T-helper 1 cell treated with Interleukin-12 subunit alpha and Interleukin-12 subunit beta and Interleukin-4 antibody, amounts not matched to agents 30 ng/mL and 1 ng/mL, for 36 hours (primary cell): ENCODE data around the gene MINK1. TPM values are rescaled to one million over a fixed set of nuclear protein-coding genes. Genes with fewer than 3 reads are reported as not detected.
"Not testable (repeated sequence)": the region's sequence is repeated elsewhere in the genome, so short reads cannot be mapped to it uniquely, and the experiment has no call there.

Source experiments
- intact Hi-C: fragments of 100-400 bp; cut with micrococcal nuclease; formaldehyde crosslinking; loops from one replicate; pipeline ENCODE4 v1.15.1; 2024
- total RNA-seq: library from RNA; stranded (reverse); gene quantifications from 2 replicates; pipeline ENCODE4 v1.2.3, GENCODE V29; 2022

Gene MINK1
- total RNA-seq, 1 donor from 2014 or later, result 115 TPM

DNA sequence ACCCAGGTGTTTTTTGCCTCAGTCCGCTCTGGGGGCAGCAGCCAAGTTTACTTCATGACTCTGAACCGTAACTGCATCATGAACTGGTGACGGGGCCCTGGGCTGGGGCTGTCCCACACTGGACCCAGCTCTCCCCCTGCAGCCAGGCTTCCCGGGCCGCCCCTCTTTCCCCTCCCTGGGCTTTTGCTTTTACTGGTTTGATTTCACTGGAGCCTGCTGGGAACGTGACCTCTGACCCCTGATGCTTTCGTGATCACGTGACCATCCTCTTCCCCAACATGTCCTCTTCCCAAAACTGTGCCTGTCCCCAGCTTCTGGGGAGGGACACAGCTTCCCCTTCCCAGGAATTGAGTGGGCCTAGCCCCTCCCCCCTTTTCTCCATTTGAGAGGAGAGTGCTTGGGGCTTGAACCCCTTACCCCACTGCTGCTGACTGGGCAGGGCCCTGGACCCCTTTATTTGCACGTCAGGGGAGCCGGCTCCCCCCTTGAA, 64.1 kb downstream of the MINK1 start:
- intact Hi-C loops, result loop anchor here (5.0 kb wide), 1 partner anchor 65 kb away; the partner anchor contains the start of gene MINK1

DNA sequence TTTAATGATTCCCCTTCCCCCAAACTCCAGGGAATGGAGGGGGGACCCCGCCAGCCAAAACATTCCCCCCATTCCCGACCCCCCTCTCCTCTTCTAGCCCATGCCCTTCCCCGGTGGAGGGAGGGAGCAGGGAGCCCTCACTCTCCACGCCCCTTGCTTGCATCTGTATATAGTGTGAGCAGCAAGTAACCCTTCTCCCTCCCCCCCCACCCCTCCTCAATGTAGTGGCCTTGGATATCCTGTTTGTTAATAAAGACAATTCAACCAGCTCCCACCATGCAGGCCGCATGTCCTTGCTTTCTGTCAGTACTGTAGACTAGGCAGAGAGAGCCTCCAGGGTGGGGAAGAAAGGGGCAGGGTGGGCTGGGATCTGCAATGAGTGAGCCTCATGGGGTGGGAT, 64.6 kb downstream of the MINK1 start:
- intact Hi-C loops, result loop anchor here (5.0 kb wide), 1 partner anchor 65 kb away; the partner anchor contains the start of gene MINK1

DNA sequence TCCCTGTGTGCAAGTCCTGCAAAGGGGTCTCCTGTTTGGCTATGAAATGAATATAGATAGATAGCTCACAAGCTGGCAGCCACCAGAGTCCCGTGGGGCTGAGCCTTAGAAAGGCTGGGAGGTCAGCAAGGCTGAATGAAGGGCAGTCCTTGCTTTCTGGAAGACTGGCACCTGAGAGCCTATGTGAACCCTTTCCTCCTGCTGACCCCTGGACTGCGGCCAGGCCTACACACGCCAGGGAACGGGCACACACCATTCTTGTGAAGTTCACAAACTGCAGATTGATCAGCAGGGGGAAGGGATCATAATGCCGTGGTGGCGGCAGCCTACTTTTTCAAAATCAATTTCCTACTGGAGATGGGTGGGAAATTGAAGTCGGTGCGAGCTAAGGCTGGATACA, 65.2 kb downstream of the MINK1 start:
- intact Hi-C loops, result loop anchor here (5.0 kb wide), 1 partner anchor 66 kb away; the partner anchor contains the start of gene MINK1

DNA sequence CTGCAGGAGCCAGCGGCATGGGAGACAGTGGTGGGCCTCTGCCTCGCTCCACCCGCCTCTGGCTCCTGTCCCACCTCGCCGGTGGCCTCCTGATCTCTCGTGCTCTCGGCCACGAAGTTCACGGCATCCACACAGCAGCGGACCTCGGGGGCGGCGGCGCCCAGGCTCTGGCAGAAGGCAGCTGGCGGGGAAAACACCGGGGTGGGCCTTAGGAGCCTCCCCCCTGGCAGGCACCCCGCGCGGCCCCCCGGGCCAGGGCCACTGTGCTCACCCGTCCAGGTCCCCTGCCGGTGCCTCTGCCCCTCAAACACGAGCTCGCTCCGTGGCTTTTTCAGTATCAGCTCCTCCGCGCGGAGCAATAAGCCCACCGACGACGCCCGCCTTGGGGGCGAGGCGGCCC, 65.8 kb downstream of the MINK1 start:
- intact Hi-C loops, result loop anchor here (1.0 to 5.0 kb wide), 3 partner anchors 67 to 189 kb away; partner anchors contain the start of genes ARRB2, MED11 and MINK1

DNA sequence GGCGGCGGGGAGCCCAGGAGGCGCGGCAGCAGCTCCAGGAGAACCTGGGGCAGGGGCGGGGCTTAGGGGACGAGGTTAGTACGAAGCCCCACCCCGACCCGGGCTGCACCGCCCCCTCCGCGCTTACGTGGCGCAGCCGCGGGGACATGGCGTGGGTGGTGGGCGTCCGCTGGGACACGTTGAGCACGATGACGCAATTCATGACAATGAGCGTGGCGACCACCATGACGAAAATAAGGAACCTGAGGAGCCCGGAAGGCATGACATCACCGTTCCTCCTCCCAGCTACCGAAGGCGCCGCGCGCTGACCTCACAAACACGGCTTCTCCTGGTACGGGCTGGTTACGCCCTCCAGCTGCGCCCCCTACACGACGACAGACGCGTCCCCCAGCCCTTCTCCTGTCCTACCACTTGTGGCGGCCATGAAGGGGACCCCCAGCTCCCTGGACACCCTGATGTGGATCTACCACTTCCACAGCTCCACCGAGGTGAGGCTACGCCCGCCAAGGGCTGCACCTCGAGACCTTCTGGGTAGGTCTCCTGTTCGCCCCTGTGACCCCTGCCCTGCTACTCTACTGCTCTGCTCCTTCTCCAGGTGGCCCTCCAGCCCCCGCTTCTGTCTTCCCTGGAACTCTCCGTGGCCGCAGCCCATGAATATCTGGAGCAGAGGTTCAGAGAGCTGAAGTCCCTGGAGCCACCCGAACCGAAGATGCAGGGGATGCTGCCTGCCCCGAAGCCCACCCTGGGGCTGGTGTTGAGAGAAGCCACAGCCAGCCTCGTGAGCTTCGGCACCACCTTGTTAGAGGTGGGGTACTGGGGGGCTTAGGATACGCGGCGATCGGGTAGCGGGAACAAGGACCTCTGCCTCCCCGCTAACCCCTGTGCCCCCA, 66.4 kb downstream of the MINK1 start, which contains the start of gene C17orf107:
Gene C17orf107 (plus strand): TSS at position 196 of the 890 bp plus-strand sequence. CDS start 227 bp downstream, at position 423.
- intact Hi-C loops, result loop anchor here (1.0 to 5.0 kb wide), 3 partner anchors 67 to 189 kb away; partner anchors contain the start of genes ARRB2, MED11 and MINK1

DNA sequence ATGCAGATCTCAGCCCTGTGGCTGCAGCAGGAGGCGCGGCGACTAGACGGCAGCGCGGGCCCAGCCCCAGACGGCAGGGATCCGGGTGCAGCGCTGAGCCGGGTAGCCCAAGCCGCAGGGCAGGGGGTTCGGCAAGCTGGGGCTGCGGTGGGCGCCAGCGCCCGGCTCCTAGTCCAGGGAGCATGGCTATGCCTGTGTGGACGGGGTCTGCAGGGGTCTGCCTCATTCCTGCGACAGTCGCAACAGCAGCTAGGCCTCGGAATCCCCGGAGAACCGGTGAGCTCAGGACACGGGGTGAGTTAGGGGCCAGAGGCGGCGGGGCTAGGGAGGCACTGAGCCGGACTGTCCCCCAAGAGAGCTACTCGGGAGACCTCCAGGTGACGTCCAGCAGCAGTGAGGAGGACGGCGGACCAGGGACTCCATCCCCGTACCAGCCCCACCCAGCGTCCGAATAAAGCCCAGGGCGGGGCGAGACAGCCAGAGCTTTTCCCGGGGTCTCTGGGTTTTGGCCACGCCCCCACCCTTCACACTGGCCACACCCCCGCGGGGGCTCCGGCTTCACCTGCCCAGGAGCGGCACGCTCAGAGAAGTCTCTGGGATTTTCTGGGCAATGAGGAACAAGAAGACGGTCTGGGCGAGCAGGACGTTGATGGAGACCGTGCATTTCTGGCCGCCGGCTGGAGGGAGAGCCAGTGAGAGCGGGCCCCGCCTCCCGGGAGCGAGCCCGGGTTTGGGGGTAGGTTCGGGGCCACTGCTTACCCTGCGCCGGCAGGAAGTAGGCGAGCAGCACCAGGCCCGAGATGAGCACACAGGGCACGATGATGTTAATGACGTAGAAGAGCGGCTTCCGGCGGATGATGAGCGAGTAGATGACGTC, 67.3 kb downstream of the MINK1 start:
- intact Hi-C loops, result loop anchor here (1.0 kb wide), 1 partner anchor 9 kb away; no protein-coding TSS in a partner anchor

DNA sequence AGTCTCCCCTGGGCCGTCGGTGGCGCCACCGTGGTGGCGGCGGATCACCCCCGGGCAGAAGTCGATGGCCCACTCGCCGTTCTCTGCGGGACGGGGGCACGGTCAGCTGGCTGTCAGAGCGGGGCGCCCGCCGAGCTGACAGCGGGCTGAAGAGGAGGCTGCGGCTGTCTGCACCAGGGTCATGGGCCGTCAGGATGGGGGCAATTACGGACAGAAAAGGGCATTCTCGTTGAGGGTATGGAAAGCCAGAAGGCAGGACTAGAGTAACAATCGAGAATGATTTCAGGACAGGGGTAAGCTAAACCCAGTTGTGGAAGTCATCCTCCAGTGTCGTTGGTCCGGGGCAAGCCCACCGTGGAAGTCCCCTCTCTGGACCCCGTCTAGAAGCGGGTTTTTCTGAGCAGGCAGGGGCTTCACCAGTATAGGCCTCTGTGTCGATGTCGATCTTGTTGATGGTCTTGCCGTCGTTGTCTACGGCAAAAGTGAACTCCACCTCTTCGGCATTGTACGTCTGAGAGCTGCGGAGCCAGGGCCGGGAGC, 68.0 kb downstream of the MINK1 start:
- intact Hi-C loops, result loop anchor here (1.0 kb wide), 1 partner anchor 8 kb away; no protein-coding TSS in a partner anchor

DNA sequence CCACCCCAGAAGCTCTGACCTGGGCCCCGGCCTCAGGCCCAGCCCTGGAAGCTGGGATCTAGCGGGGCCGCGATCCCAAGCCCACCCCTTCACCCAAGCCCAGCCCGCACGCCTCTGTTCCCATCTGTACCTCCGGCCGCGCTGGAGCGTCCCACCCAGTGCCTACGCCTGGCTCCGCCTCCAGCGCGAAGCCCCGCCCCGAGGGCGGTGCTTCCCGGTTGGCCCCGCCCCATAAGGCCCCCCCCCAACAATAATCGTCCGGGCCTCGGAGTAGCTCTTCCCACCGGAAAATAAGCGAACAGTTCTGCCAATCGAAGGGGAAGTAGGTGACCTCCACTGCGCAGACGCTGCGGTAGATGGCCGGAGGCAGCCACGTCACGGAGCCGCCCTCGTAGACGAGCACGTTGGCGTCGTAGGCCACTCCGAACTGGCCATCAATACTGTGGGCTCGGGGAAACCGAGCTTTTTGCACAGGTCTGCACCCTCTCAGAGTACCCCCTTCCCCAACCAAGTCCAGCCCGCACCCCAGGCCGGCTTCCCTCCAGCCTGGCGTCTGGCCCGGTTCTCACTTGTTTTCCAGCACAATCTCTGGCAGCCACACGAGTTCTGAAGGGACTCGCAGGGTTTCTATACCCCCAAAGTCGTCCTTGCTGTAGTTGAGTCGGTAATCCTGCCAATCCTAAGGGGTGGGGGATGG, 68.7 kb downstream of the MINK1 start:
- intact Hi-C loops, result loop anchor here (1.0 to 2.0 kb wide), 2 partner anchors 8 to 209 kb away; partner anchors contain the start of gene ZNF232

DNA sequence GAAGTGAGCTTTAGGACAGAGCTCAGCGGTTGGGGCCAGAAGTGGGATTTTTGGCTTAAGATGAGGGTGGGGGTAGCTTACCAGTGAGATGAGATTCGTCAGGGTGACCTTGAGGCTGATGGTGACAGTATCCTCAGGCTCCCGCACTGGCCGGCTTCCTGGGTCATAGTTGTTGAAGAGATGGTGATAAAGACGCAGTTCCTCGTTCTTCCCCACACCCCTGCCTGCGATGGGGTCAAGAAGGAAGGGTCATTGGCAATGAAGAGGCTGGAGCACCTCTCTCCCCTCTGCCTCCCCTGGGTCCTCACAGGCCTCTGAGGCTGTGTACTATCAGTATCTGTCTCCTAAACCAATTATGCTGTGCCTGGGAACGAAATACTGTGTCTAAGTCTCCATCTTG, 69.4 kb downstream of the MINK1 start:
- intact Hi-C loops, result loop anchor here (2.0 kb wide), 1 partner anchor 208 kb away; the partner anchor contains the start of gene ZNF232

DNA sequence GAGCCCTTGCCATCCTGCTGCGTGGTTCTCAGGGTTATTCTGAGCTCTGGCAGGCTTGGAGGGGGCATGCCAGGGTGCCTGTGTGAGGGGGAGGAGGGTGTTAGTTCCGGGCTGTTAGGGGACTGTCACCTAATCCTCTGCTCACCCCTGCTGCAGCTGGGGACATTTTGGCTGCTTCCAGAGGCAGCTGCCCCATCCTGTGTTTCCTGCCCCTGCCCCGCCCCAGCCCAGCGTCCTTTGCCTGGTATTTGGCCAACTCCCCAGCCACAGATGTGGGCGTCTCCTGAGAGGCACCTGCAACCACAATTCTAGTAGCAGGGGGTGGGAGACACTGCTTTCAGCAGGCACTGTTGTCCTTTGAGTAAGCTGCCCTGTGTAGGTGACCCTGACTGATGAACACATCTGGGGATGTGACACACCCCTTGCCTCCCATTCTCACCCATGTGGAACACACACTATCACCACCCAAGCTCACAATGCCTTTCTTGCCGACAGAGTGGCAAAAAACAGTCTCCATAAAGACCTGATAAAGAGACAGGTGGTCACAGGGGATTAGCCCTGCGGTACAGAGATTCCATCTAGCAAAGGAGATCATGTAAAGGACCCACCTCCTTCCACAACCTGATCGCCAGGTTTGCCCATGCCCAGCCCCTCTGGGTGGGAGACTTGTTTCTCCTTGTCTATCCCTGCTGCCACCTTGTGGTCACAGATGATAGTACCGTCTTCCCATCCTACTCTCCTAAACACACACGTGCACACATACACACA, 70.1 kb downstream of the MINK1 start, which contains the start of gene CHRNE:
Gene CHRNE (minus strand): TSS at position 48 of the 768 bp plus-strand sequence. CDS start 35 bp downstream, at position 13.
- intact Hi-C loops, result loop anchor here (1.0 to 2.0 kb wide), 4 partner anchors 107 to 337 kb away; partner anchors contain the start of genes ARRB2, PSMB6 and ZNF232

DNA sequence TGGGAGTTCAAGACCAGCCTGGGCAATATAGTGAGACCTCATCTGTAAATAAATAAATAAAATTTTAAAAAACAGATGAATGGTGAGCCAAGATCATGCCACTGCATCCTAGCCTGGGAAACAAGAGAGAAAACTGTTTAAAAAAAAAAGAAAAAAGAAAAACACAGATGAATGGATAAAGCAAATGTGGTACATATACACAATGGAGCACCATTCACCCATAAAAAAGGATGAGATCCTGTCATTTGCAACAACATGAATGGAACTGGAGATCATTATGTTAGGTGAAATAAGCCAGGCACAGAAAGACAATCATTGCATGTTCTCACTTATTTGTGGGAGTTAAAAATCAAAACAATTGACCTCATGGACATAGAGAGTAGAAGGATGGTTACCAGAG, 73.5 kb downstream of the MINK1 start:
- intact Hi-C loops, result not testable (repeated sequence)

DNA sequence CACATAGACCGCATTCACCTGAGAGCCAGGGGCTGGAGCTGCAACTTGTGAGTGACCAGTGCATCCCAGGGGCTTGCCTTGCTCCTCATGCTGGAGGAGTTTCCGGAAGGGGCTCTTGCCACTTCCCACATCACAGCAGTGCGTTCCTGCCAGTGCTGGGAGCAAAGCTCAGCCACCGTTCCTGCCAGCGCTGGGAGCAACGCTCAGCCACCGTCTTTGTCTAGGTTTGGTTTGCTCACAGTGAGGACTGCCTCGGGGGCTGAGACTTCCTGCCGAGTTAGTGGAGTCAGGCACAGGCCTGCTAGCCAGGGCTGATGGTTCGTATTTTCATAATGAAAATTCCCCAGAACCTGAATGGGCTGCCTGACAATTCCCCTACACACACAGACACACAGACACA, 75.2 kb downstream of the MINK1 start:
- intact Hi-C loops, result loop anchor here (2.0 kb wide), 2 partner anchors 36 to 78 kb away; partner anchors contain the start of gene CAMTA2

DNA sequence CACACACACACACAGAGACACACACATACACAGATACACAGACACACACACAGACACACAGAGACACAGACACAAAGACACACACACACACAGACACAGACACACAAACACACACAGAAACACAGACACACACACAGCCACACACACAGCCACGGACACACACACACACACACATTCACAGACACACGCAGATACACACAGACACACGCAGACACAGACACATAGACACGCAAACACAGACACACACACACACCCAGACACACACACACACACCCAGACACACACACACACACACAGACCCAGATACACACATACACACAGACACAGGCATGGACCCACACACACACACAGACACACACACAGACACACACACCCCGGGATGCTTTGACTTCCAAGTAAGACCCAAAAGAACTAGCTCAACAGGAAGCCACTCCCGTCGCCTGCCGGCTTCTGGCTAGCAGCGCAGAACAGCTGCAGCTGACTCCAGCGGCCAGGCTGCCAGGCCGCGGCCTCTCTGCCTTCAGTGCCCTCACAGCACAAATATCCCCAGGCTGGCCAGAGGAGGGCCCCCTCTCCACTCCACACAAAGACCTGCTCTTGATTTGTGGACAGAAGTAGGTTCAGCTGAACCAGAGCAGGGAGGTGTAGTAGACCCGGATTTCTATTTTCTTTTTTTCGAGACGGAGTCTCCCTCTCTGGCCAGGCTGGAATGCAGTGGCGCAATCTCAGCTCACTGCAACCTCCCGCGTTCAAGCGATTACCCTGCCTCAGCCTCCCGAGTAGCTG, 75.8 kb downstream of the MINK1 start:
- intact Hi-C loops, result loop anchor here (1.0 to 2.0 kb wide), 6 partner anchors 8 to 153 kb away; partner anchors contain the start of genes CAMTA2 and SPAG7

DNA sequence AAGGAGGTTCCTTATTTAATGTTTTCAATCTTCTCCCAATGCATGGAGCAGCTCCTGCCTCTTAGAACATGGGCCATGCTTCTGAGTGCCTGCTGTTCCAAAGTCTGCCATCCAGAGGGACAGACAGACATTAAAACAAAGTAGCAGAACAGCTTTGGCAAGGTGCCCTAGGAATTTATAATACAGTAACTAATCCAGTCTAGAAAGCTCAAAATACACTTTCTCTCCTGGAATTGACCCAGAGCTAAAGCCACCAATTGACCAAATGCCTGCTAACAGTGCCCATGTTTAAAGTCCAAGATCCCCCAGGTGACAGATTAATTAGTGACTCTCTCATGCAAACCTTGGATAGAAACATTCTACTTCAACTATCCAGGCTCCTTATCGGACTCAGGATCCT, 80.9 kb downstream of the MINK1 start:
- intact Hi-C loops, result no loop called here

DNA sequence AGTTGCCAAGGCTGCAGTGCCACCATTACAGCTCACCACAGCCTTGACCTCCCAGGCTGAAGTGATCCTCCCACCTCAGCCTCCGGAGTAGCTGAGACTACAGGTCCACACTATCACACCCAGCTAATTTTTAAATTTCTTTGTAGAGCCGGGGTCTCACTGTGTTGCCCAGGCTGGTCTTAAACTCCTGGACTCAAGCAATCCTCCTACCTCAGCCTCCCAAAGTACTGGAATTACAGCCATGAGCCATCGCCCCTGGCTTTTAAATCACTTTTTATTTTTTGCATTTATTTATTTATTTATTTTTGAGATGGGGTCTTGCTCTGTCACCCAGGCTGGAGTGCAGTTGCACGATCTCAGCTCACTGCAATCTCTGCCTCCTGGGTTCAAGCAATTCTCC, 81.4 kb downstream of the MINK1 start:
- intact Hi-C loops, result not testable (repeated sequence)

DNA sequence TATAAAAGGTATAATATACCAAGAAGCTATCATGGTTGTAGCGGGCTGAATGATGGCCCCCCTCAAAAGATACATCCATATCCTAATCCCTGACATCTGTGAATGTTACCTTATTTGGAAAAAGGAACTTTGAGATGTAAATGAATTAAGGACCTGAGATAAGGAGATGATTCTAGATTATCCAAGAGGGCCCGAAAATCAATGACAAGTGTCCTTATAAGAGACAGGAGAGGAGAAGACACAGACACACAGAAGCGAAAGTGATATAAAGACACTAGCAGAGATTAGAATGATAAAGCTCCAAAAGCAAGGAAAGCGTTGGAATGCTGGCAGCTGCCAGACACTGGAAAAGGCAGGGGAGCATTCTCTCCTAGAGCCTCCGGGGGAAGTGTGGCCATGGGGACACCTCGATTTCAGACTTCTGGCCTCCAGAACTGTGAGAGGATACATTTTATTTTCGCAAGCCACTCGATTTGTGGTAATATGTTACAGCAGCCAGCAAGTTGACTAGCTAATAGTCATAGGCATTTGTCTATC, 86.4 kb downstream of the MINK1 start:
- intact Hi-C loops, result no loop called here

DNA sequence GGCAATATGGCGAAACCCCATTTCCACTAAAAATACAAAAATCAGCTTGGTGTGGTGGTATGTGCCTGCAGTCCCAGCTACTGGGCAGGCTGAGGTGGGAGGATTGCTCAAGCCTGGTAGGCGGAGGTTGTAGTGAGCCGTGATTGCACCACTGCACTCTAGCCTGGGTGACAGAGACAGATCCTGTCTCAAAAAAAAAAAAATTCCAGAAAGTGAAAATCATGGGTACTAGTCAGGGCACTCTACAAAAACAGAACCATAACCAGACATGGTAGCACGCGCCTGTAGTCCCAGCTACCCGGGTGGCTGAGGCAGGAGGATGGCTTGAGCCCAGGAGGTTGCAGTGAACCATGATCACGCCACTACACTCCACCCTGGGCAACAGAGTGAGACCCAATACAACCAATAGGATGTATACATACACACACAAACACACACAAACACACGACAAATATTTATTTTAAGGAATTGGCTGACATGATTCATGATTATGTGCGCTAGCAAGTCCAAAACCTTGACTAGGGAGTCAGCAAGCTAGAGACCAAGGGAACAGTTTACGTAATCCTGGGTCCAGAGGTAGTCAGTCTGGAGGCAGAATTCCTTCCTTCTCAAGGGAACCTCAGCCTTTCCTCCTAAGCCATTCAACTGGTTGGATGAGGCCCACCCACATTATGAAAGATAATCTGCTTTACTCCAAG, 87.4 kb downstream of the MINK1 start:
- intact Hi-C loops, result no loop called here
